GM18868 (cell line): Measurements from ENCODE around the gene GPR65.
"Not testable (repeated sequence)": the region's sequence is repeated elsewhere in the genome, so short reads cannot be mapped to it uniquely, and the experiment has no call there.

Source experiments
- ATAC-seq: cut with Tn5 transposase; IDR thresholded peaks from one replicate; pipeline ENCODE4 v1.9.1; 2021; ENCODE audit warnings: mild to moderate bottlenecking, moderate library complexity; ENCODE audit not compliant: unreplicated experiment

The GPR65 gene

DNA sequence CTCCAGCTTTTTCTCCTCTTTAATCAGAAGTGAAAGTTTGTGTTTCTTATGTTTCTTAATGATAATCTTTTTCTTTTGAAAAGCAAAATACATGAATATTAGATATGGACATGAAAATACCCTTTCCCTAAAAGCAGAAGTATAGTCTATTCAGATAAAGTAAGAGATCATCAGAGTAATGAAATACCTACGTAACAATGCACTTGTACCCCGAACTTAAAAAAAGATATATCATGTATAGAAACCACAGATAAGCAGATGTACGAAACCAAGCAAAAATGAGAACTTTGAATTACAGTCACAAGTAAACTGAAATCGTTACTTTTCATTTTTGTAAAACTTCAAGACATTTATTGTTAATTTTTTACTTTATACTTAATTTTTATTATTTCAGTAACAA is 1.5 kb upstream of the GPR65 start:
- no peak for ATAC-seq

DNA sequence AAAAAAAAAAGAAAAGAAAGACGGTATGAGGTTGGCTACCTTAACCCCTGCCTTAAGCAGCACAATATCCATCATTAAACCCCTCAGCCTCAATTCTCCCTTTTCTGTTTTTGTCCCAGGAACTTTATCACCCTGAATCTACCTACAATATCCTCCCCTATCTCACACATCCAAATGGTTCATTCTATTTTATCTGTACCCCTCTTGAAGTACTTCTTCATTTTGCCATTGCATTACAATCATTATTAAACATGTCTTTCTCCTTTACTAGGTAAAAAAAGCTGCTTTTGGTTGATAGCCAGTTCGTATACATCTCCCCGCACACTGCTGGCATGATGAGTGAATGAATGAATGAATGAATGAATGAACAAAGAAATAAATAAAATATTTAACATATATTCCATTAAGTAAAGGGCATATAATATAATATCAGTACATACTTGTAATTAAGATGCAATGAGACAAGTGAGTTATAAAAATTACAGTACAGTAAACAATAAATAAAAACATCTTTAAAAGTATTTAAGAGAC is 364 bp upstream of the GPR65 start:
- no peak for ATAC-seq

DNA sequence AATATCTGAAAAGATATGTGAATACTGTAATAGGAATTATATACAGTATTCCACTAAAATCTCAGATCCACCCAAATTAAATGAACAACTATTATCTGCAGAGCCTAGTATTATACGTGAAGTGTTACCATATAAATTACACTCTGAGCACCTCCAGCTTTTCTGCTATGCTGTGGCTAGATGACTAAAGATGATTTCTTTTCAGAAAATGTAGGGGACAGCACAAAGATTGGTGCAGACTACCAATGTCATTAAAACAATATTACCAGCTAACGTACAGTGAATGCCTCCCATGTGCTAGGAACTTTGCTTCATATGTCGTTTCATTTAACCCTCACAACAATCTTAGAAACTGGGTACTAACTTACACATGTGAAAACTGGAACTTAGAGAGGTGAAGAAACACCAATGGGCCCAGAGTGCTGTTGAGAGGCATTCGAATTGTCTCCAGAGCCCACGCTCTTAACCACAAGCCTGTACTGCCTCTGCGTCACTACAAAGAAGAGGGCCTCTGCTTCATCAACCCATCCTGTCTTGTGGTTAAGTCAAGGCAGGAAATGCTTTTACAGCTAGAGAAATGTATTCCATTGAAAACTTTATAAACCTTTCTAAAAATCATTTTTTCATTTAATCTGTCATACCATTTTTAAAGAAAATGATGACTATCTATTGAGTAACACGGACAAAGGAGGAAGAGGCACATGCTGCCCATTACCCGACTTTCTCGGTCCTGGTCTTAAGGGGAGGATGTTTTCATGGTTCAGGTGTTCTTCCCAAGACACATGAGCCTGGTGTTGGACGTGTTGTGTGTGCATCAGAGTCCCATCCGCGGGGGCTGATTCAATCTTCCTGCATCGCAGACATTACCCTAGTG is 1.3 kb downstream of the GPR65 start:
- peak; percentile 90 for ATAC-seq

DNA sequence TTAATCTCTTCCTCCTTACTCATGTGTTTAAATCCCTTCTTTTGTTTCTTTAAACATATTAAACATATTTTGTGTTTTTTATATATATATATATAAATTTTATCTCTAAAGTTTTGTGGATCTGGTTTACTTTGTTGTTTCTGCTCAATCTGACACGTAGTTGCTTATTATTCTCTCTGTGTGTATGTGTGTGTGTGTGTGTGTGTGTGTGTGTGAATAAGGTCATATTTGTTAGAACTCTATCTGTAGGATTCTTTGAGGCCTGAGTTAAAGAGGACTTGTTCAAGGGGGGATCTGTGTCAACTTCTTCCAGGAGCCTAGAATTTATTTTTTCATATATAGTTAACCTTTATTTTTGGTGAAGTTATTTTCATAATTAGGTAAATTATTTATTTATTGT is 2.7 kb downstream of the GPR65 start:
- ATAC-seq: no peak

DNA sequence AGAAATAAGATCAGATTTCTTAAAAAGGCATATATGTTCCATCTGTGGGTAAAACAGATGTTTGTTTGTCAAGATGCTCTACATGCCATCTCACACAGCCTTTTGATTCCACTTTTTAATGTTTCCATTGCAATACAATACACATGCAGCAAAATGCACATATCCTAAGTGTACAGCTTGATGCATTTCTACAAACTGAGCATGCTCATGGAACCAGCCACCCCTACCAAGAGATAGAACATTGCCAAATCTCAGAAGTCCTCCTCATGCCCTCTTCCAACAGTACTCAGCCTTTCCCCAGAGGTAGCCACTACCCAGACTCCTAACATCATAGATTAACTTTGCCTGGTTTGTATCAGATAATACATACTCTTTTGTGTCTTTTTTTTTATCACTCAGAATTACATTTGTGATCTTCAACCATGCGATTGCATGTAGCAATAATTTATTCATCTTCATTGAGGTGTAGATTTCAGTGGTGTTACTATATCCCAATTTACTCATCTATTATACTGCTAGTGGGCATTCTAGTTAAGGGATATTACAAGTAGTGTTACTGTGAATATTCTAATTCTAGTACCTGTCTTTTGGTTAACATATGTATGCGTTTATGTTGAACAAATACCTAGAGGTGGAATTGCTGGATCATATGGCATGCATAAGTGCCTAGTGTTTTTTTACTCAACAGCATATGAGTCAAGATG is 3.3 kb downstream of the GPR65 start:
- ATAC-seq: no peak

DNA sequence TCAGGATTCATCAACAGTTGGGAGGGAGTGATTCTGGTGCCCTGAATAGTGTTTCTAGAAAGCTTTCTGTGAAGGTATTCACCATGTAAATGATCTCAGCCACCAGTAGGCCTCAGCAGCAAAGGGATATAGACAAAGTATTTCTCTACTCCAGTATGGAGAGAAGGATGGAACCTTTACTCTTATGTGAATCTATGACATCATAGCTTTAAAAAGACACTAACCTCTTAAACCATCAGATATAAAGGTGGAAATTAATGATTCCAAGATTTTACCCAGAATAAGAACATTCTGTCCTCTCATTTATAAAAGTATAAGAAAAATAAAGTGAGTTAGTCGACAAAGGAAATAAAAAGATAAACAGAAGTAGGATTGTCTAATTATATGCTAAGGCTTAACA is 4.6 kb downstream of the GPR65 start:
- ATAC-seq: no peak

DNA sequence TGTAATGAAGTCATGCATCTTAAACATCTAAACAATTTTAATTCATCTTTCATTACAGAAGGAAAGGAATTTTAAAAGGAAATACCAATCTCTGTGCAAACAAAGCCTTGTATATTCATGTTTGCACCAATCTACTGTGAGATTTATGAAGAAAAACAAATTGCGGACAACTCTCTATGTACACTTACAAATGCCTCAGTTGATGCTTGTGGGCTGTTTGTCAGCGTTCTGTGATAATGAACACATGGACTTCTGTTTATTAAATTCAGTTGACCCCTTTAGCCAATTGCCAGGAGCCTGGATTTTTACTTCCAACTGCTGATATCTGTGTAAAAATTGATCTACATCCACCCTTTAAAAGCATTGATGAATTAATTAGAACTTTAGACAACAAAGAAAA is 5.4 kb downstream of the GPR65 start:
- no peak for ATAC-seq

DNA sequence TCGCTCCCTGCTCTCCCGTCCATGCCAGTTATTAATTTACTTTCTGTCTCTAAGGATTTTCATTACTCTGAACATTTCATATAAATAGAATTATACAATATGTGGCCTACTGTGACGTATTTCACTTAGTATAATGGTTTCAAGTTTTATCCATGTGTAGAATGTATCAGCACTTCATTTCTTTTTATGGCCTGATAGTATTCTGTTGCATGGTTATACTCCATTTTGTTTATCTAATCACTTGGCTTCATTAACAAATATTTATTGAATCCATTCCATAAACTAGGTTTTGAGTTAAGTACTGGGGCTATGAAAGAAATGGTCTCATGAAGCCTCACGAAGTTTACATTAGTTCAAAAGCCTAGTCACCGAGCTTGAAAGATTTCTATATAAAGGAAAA is 7.6 kb downstream of the GPR65 start:
- ATAC-seq: no peak

DNA sequence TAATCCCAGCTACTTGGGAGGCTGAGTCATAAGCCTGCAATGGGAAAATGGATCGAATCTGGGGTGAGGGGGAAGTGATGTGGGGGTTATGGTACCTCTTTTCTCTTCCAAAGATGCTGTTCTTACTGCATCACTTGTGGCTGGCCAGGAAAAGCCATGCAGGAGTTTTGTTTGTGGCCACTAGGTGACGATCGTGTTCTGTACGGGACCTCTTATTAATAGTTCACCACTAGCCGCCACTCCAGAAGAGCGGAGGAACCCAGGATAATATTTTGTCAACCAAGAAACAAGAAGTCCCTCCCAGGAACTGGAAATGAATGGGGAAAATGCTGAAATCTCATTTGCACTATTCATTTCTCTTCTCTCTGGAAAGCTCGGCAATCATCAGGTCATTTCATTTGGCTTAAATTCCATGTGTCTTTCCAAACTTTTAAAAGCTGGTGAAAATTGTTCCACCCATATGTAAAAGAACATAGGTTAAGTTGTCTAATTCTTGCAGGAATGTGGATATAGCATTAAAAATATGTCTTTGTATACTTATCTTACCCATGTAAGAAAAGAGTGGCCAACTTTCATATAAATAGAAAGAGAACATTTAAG is 8.9 kb downstream of the GPR65 start:
- ATAC-seq: peak; percentile 97

DNA sequence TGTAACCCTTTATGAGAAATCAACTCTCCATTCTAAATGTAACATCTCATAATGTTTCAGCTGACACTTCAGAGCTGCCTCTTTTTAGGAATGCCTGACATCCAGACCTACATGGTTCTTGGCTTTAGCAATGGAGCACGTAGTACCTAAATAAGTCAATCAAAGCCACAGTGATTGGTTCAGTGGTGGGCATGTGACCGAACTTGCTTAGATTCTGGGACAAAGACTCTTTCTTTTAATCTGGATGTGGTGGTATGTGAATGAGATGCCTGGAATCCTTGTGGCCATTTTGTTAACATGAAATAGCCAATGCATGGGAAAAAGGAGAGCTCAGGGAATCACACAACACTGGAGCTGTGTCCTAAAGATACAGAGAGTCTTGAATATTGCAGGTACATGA is 11.8 kb downstream of the GPR65 start:
- ATAC-seq: no peak

DNA sequence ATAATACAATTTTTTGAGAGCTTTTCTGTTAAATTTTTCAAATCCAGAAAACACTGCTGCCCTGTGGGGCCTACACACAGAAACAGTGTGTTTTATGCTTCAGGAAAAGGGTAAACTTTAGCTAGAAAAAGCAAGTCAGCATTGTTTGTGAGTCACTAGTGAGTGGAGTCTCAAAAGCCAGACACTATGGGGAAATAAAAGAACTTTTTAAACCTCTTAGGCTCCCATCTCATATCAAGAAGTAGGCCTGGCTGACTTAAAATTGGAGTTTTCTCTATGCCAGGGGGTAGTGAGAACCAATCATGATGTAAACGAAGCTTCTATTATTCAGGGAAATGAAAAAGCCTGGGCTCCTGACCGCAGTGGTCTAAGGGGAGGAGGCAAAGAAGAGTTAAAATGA is 12.6 kb downstream of the GPR65 start:
- no peak for ATAC-seq

DNA sequence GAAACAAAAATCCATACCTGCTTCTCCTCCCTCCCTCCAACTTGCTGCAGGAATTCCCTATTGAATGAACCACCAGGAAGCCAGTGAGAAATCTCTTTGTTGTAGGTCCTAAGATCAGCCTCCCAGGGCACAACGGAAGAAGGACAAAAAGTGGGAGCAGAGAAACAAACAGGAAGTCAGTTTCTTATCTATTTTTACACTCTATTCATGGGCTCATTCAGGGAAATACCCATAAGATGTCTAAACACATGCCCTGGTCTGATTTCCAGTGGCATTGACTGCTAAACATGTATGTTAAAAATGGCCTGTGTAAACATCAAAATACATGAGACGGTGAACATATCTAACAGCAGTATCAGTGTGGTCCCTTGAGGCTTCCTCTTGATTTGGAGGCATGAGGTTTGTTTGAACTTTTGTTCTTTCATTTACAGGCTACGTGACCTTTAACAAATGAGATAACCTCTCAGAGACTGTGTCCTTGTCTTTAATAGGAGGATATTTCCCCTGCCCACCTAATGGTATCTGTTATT is 18.8 kb downstream of the GPR65 start:
- no peak for ATAC-seq

DNA sequence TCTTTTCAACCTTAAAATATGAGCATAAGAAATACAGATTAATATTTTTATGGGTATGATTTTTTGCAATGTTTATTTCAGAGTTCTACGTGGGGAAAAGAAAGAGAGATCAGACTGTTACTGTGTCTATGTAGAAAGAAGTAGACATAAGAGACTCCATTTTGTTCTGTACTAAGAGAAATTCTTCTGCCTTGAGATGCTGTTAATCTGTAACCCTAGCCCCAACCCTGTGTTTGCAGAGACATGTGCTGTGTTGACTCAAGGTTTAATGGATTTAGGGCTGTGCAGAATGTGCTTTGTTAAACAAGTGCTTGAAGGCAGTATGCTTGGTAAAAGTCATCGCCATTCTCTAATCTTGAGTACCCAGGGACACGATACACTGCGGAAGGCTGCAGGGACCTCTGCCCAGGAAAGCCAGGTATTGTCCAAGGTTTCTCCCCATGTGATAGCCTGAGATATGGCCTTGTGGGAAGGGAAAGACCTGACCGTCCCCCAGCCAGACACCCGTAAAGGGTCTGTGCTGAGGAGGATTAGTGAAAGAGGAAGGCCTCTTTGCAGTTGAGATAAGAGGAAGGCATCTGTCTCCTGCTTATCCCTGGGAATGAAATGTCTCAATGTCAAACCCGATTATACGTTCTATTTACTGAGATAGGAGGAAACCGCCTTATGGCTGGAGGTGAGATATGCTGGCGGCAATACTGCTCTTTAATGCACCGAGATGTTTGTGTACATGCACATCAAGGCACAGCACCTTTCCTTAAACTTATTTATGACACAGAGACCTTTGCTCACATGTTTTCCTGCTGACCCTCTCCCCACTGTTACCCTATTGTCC is 19.5 kb downstream of the GPR65 start:
- ATAC-seq: not testable (repeated sequence)

DNA sequence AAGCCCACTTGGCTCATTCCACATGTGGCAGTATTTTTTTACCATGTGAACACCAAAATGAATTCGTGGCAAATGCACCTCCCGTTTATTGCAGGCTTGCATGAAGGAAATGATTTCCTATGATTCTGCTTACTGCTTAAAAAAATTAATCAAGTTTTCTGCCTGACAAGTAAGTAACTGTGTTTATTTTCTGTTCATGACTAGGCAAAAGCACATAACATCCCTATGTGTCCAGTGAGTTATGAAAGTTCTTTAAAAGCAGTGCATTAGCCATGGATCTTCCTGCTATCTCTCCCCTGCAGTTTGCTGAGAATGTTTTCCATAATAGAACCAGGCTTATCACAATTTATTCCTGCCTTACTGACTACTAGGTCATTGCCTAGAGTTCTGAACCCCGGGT is 20.4 kb downstream of the GPR65 start:
- no peak for ATAC-seq

DNA sequence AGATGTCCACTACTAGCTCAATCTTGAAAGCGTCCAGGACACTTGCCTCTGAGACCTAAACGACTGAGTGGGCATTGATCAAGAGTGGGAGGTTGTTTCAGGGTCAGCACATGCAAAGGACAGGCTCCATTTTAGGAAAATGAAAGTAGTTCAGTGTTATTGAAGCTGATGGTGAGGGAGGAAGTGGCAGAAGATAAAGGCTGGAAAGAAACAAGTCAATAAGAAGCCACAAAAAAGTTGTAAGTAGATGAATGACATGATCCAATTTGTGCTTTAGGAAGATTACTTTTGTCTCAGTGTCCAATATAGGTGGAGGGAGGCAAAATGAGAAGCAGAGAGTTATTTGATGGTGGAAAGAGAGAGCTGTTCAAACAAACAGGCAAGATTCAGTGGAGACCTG is 22.0 kb downstream of the GPR65 start:
- ATAC-seq: no peak

DNA sequence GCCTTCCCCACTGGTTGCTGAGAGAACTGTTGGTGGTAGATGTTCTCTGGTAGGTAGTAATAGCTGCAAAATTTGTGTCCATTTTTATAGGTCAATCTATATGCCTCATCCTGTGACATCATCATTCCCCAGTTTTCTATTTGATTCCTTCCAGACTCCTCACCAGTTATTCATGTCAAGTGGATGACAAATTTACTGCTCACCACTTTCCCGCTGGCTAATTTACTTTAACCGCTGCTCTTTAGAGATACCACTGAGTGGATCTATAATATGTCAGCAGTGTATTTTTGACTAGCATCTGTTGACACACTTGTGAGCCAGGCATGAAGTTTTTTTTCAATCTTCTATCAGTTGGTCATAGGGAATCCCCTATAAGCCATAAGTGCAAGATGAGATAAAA is 24.6 kb downstream of the GPR65 start:
- peak; percentile 71 for ATAC-seq

DNA sequence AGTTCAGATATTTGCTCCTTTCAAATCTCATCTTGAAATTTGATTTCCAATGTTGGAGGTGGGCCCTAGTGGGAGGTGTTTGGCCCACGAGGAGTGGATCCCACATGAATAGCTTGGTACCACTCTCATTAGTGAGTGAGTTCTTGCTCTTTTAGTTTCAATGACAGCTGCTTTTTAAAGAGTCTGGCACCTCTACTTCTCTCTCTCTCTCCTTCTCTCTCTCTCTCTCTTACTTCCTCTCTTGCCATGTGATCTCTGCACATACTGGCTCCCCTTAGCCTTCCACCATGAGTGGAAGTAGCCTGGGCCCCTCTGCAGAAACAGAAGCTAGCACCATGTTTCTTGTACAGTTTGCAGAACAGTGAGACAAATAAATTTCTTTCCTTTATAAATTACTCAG is 25.1 kb downstream of the GPR65 start:
- peak; percentile 38 for ATAC-seq

DNA sequence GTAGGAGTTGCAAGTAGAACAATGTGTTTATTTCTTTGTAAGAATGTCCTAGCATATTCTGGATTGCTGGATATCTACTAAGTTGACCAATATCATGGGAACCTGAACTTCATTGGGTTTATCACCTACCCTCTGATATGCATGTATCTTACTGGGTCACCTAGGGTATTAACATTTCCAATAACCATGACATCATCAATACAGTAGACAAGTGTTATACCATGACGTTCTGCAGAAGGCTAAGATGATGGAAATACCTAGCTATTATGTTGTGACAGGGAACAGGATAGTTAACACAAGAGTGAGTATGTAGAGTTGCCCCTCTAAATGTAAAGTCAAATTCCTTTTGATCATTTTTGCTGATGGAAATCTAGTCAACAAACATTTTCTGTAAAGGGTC is 26.0 kb downstream of the GPR65 start:
- ATAC-seq: no peak

DNA sequence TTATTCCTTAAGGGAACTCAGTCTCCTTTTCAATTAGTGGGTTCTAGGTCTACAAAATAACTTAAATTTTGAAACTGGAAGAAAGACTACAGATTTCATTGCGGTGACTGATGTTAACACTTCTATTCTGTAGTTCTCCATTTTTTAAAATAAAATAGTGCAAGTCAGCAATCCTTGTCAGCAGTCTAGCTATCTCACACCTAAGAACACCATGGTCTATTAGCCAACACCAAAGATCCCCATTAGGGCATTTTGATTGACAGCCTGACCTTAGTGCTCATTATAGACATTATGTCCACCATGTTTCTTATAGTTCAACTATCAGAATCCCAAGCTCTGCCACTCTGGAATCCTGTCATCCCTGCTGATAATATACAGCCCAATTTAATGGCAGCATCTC is 27.4 kb downstream of the GPR65 start:
- ATAC-seq: no peak

DNA sequence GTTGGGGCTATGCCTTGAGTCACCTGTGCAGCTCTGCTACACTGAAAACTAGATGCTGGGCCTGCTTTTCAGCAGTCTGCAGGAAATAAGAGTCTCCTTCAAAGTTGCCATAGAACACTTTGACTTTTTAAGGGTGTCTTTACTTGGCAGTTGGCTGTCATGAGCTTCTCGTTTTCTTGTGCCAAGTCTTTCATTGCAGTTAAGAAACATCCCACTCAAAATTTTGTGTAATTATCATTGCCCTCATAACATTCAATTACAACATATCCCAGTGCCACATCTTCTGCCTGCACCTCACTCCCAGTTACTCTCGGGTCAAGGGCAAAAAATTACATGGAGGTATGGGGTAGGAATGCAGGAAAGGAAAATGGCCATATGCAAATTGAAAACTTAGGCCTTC is 29.1 kb downstream of the GPR65 start:
- no peak for ATAC-seq

DNA sequence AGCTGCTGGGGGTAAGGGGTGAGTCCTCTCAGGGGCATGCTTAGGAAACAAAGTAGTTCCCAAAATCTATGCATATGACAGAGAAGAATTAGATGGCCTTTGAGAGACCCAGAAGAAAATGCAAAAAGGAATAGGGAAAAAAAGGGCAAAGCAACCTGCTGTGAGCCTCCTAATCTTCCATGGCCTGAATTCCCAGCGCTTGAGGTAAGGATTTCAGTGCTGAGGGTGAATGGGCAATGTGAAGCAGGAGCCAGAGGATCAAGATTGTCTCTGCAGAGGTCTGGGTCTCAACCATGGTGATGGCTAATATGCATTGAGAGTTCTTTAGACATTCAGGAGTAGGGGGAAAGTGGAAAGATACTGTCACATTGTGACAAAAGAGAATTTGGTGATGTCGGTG is 31.5 kb downstream of the GPR65 start:
- ATAC-seq: no peak
